Endodermal cell (in vitro differentiated cells): ENCODE results near the gene STEAP4. TPM values are rescaled to one million over a fixed set of nuclear protein-coding genes. Genes with fewer than 3 reads are reported as not detected.

Experiments used
- DNase-seq: peaks from one replicate; pipeline ENCODE4 v3.0.0-alpha.2; 2017
- H3K27ac ChIP-seq: 2 replicates; pipeline ENCODE4 v1.5.1; 2013; ENCODE audit warnings: mild to moderate bottlenecking, low read depth, low read length, moderate library complexity
- H3K27me3 ChIP-seq: 2 replicates; pipeline ENCODE4 v1.6.1; 2013; ENCODE audit warnings: mild to moderate bottlenecking, low read length, moderate library complexity; ENCODE audit not compliant: insufficient read depth, control insufficient read depth, poor library complexity, severe bottlenecking
- H3K36me3 ChIP-seq: 2 replicates; pipeline ENCODE4 v1.7.0; 2013; ENCODE audit warnings: mild to moderate bottlenecking, low read length, moderate library complexity; ENCODE audit not compliant: control insufficient read depth, insufficient read depth
- H3K4me1 ChIP-seq: one replicate; pipeline ENCODE4 v1.7.0; 2013; ENCODE audit warnings: low read length; ENCODE audit not compliant: control insufficient read depth, insufficient read depth
- H3K4me3 ChIP-seq: 2 replicates; pipeline ENCODE4 v1.5.1; 2013; ENCODE audit warnings: mild to moderate bottlenecking, low read length, moderate library complexity
- H3K9ac ChIP-seq: 2 replicates; pipeline ENCODE4 v1.6.1; 2013; ENCODE audit warnings: mild to moderate bottlenecking, low read length, moderate library complexity; ENCODE audit not compliant: poor library complexity, severe bottlenecking; ENCODE audit errors: extremely low read depth
- H3K9me3 ChIP-seq: 2 replicates; pipeline ENCODE4 v1.6.1; 2013; ENCODE audit warnings: mild to moderate bottlenecking, low read length, moderate library complexity; ENCODE audit not compliant: control insufficient read depth
- H3K27ac Mint-ChIP-seq: 2 replicates; pipeline ENCODE4 v1.8.0; 2020; ENCODE audit warnings: mixed read lengths
- H3K27me3 Mint-ChIP-seq: 2 replicates; pipeline ENCODE4 v1.8.0; 2021; ENCODE audit warnings: mild to moderate bottlenecking, mixed read lengths; ENCODE audit not compliant: insufficient read depth
- H3K36me3 Mint-ChIP-seq: 2 replicates; pipeline ENCODE4 v1.8.0; 2020; ENCODE audit warnings: low read depth, mixed read lengths
- H3K4me1 Mint-ChIP-seq: 2 replicates; pipeline ENCODE4 v1.8.0; 2020; ENCODE audit warnings: mixed read lengths
- H3K4me3 Mint-ChIP-seq: 2 replicates; pipeline ENCODE4 v1.8.0; 2020; ENCODE audit warnings: mild to moderate bottlenecking, moderate library complexity, mixed read lengths
- H3K9me3 Mint-ChIP-seq: 2 replicates; pipeline ENCODE4 v1.8.0; 2020; ENCODE audit warnings: mild to moderate bottlenecking, mixed read lengths
- CTCF ChIP-seq: fragments of 200-600 bp; sonication (generic); conservative IDR thresholded peaks from 2 replicates; pipeline ENCODE4 v1.5.0; 2021; ENCODE audit warnings: antibody characterized with exemption, mild to moderate bottlenecking
- whole genome bisulfite sequencing, 2 experiments: methylation state at CpG; one replicate each; pipeline versions ENCODE4 v1.1.5 to v1.1.7; 2013; ENCODE audit warnings: missing lambda C conversion rate in 2 of 2, mixed read lengths in 1 of 2; ENCODE audit not compliant: insufficient coverage in 1 of 2, insufficient read length in 1 of 2; 5-methylcytosine and 5-hydroxymethylcytosine counted together
- total RNA-seq, 2 donors: library from RNA; stranded (reverse); fragmentation: NEBNext Ultra II Directional in 1 of 2; extraction: Animal tissue kit (Norgen Biotek cat#: 25700) in 1 of 2; gene quantifications; 2 replicates in 1 of 2; 3 replicates in 1 of 2; pipeline ENCODE4 v1.2.1, GENCODE V29; 2021

Gene STEAP4
- total RNA-seq, 2 donors from 2014 or later: not detected

GRCh38 chr7:88230646-88231045, 76.0 kb downstream of the STEAP4 start:
- no peaks in the 10 kb centered on the region for H3K9me3 Mint-ChIP-seq
- no peak overlapping the region for H3K27ac Mint-ChIP-seq
- no peaks in the 10 kb centered on the region for H3K4me1 Mint-ChIP-seq
- H3K4me3 Mint-ChIP-seq: no peak overlapping the region
- H3K27me3 Mint-ChIP-seq: no peaks in the 10 kb centered on the region
- Histone ChIP-seq H3K27me3 (no peaks in the 10 kb centered on the region), H3K4me3 (no peak overlapping the region), H3K9ac (no peak overlapping the region), H3K27ac (no peak overlapping the region), H3K36me3 (no peaks in the 10 kb centered on the region), H3K9me3 (no peaks in the 10 kb centered on the region), H3K4me1 (no peaks in the 10 kb centered on the region)
- no peak for TF ChIP-seq CTCF
- H3K36me3 Mint-ChIP-seq: no peaks in the 10 kb centered on the region
- 89 to 90% methylated on average over 4 to 5 of the region's 5 CpGs for WGBS, 2 experiments
- no peak for DNase-seq

- Mint-ChIP-seq H3K27ac (no peak overlapping the region), H3K4me3 (no peak overlapping the region), H3K27me3 (no peaks in the 10 kb centered on the region), H3K4me1 (no peaks in the 10 kb centered on the region), H3K36me3 (no peaks in the 10 kb centered on the region), H3K9me3 (no peaks in the 10 kb centered on the region)
- H3K9ac ChIP-seq: no peak overlapping the region
- H3K4me1 ChIP-seq: no peaks in the 10 kb centered on the region
- 82 to 97% methylated on average over 2 to 4 of the region's 4 CpGs for WGBS, 2 experiments
- no peak for TF ChIP-seq CTCF
- H3K27me3 ChIP-seq: no peaks in the 10 kb centered on the region
- no peak overlapping the region for H3K27ac ChIP-seq
- H3K9me3 ChIP-seq: no peaks in the 10 kb centered on the region
- H3K4me3 ChIP-seq: no peak overlapping the region
- no peak for DNase-seq
- H3K36me3 ChIP-seq: no peaks in the 10 kb centered on the region
Measured at GRCh38 chr7:88229302-88229995, 77.2 kb downstream of the STEAP4 start.

- Mint-ChIP-seq H3K36me3 (no peaks in the 10 kb centered on the region), H3K27me3 (no peaks in the 10 kb centered on the region), H3K27ac (no peak overlapping the region), H3K9me3 (no peaks in the 10 kb centered on the region), H3K4me3 (no peak overlapping the region), H3K4me1 (no peaks in the 10 kb centered on the region)
- WGBS, 2 experiments: 86 to 94% methylated on average over 3 to 6 of the region's 6 CpGs
- no peak overlapping the region for H3K27ac ChIP-seq
- H3K9ac ChIP-seq: no peak overlapping the region
- no peaks in the 10 kb centered on the region for H3K9me3 ChIP-seq
- DNase-seq: no peak
- no peak overlapping the region for H3K4me3 ChIP-seq
- no peaks in the 10 kb centered on the region for H3K36me3 ChIP-seq
- no peak for TF ChIP-seq CTCF
- no peaks in the 10 kb centered on the region for H3K4me1 ChIP-seq
- no peaks in the 10 kb centered on the region for H3K27me3 ChIP-seq
Measured at GRCh38 chr7:88226886-88227516, 79.7 kb downstream of the STEAP4 start.
